Caco-2 (cell line): ENCODE data around the gene CRTC2. TPM values are rescaled to one million over a fixed set of nuclear protein-coding genes. Genes with fewer than 3 reads are reported as not detected.

Experiments
- BruUV-seq: library from RNA; stranded (reverse); fragments of 400-500 nt; replicated peaks from 2 replicates; lab custom pipeline; 2021; lab: Mats Ljungman, UMichigan
- CTCF ChIA-PET: fragments of 300-600 bp; sonication (Branson Sonifier 250); formaldehyde crosslinking; loops from one replicate; lab custom pipeline; 2022; ENCODE audit warnings: antibody characterized with exemption; lab: Charles Lee
- POLR2A ChIA-PET: fragments of 300-600 bp; sonication (Branson Sonifier 250); formaldehyde crosslinking; loops from one replicate; lab custom pipeline; 2022; ENCODE audit warnings: antibody characterized with exemption; lab: Charles Lee
- DNase-seq, 2 experiments: peaks; one replicate each; pipeline versions ENCODE4 v3.0.0 to v3.0.0-alpha.2; 2020 to 2022
- H3K27me3 ChIP-seq: replicated peaks from 2 replicates; pipeline ENCODE4 v1.6.0; 2011; ENCODE audit warnings: low read length; ENCODE audit not compliant: control insufficient read depth, insufficient read depth
- H3K36me3 ChIP-seq: 2 replicates; pipeline ENCODE4 v1.5.1; 2011; ENCODE audit warnings: low read length; ENCODE audit not compliant: control insufficient read depth, insufficient read depth
- H3K4me1 ChIP-seq: fragments of 250-450 bp; sonication (Bioruptor Pico); 2 replicates; pipeline ENCODE4 v1.5.1; 2020; ENCODE audit warnings: mild to moderate bottlenecking
- H3K4me3 ChIP-seq: 2 replicates; pipeline ENCODE4 v1.5.1; 2011; ENCODE audit warnings: low read depth, mild to moderate bottlenecking, control low read depth, low read length
- H3K9me3 ChIP-seq: fragments of 250-450 bp; sonication (Bioruptor Pico); 2 replicates; pipeline ENCODE4 v1.5.1; 2020; ENCODE audit warnings: mild to moderate bottlenecking, moderate library complexity
- H3K27ac Mint-ChIP-seq: one replicate; pipeline ENCODE4 v1.8.0; 2022; ENCODE audit warnings: mixed read lengths; ENCODE audit not compliant: unreplicated experiment
- H3K27me3 Mint-ChIP-seq: one replicate; pipeline ENCODE4 v1.8.0; 2022; ENCODE audit warnings: mixed read lengths; ENCODE audit not compliant: insufficient read depth, unreplicated experiment
- H3K36me3 Mint-ChIP-seq: one replicate; pipeline ENCODE4 v1.8.0; 2022; ENCODE audit warnings: mild to moderate bottlenecking, mixed read lengths; ENCODE audit not compliant: insufficient read depth, unreplicated experiment
- H3K4me1 Mint-ChIP-seq: one replicate; pipeline ENCODE4 v1.8.0; 2022; ENCODE audit warnings: low read depth, mixed read lengths; ENCODE audit not compliant: unreplicated experiment
- H3K4me3 Mint-ChIP-seq: one replicate; pipeline ENCODE4 v1.8.0; 2022; ENCODE audit warnings: mild to moderate bottlenecking, moderate library complexity, mixed read lengths; ENCODE audit not compliant: unreplicated experiment
- H3K9me3 Mint-ChIP-seq: one replicate; pipeline ENCODE4 v1.8.0; 2022; ENCODE audit warnings: mixed read lengths; ENCODE audit not compliant: unreplicated experiment
- CTCF ChIP-seq, 2 experiments: fragments of 200-600 bp in 1 of 2; IDR thresholded peaks; 1 replicate in 1 of 2; 2 replicates in 1 of 2; pipeline versions ENCODE4 v1.5.1 to v1.8.0; 2011 to 2022; ENCODE audit warnings: antibody characterized with exemption in 1 of 2, control low read depth in 1 of 2, inconsistent platforms in 1 of 2, low read depth in 1 of 2, low read length in 1 of 2, mild to moderate bottlenecking in 1 of 2, moderate library complexity in 1 of 2; ENCODE audit not compliant: insufficient read depth in 1 of 2, severe bottlenecking in 1 of 2, unreplicated experiment in 1 of 2
- intact Hi-C: fragments of 100-400 bp; cut with micrococcal nuclease; formaldehyde crosslinking; loops from one replicate; pipeline ENCODE4 v1.10.0; 2022; ENCODE audit not compliant: unreplicated experiment
- total RNA-seq: library from RNA; stranded (reverse); gene quantifications from 2 replicates; pipeline ENCODE4 v1.2.3, GENCODE V29; 2022

Gene CRTC2
- total RNA-seq, 1 experiment from 2014 or later: 24.4 TPM

- peaks cover 49% of the 10 kb centered on the region for H3K36me3 Mint-ChIP-seq
- Histone ChIP-seq H3K4me1 (peaks cover 8% of the 10 kb centered on the region), H3K27me3 (no peaks in the 10 kb centered on the region), H3K36me3 (no peaks in the 10 kb centered on the region; the same call in 1 of the 2 replicates), H3K4me3 (peak overlapping the region; percentile 84), H3K9me3 (no peaks in the 10 kb centered on the region)
- POLR2A ChIA-PET: interaction anchor here (0.9 to 4.0 kb wide), 8 partner anchors 10 to 249 kb away, joined by 4 to 105 read pairs (median 7); partner anchors contain the start of genes CREB3L4, CRTC2, INTS3 and RAB13
- no peaks in the 10 kb centered on the region for H3K9me3 Mint-ChIP-seq
- TF ChIP-seq CTCF (IDR thresholded peaks at IDR 0.05; ENCODE audit: insufficient read depth in 1 of 2, low read depth in 1 of 2, low read length in 1 of 2, severe bottlenecking in 1 of 2, unreplicated experiment in 1 of 2): no peak
- intact Hi-C loops: loop anchor here (1.0 kb wide), 2 partner anchors 9 to 10 kb away; partner anchors contain the start of genes CREB3L4 and RAB13
- peak overlapping the region; percentile 92 for H3K27ac Mint-ChIP-seq
- BruUV-seq: no TSS peak
- CTCF ChIA-PET: interaction anchor here (0.6 to 2.5 kb wide), 7 partner anchors 9 to 54 kb away, joined by 4 to 13 read pairs (median 5); partner anchors contain the start of genes CREB3L4, CRTC2, GATAD2B and RAB13
- peak overlapping the region; percentile 95 for H3K4me3 Mint-ChIP-seq
- no peaks in the 10 kb centered on the region for H3K27me3 Mint-ChIP-seq
- H3K4me1 Mint-ChIP-seq: peaks cover 6% of the 10 kb centered on the region
- no peak for DNase-seq
These were observed 18.4 kb upstream of the CRTC2 start for GRCh38 chr1:153976819-153977249.

DNA sequence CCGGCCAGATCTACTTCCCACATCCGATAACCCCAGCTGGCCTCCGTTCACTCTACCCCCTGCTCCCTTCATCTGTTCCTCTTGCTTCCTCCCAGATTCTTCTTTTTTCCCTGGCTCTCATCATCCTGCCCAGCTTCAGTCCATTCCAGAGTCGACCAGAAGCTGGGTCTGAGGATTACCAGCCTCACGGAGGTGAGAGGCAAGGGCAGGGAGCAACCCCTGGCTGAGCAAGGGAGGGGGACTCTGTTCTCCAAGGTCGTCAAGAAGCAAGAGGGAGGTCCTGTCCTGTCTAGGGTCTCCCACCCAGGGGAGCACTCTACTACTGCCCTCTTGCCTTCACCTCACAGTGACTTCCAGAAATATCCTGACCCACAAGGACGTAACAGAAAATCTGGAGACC is 15.1 kb upstream of the CRTC2 start:
- no peak overlapping the region for H3K4me3 Mint-ChIP-seq
- no peak overlapping the region for H3K4me3 ChIP-seq
- no peak for DNase-seq
- no peaks in the 10 kb centered on the region for H3K9me3 ChIP-seq
- TF ChIP-seq CTCF (IDR thresholded peaks at IDR 0.05; ENCODE audit: insufficient read depth in 1 of 2, low read depth in 1 of 2, low read length in 1 of 2, severe bottlenecking in 1 of 2, unreplicated experiment in 1 of 2): no peak
- H3K36me3 Mint-ChIP-seq: peaks cover 42% of the 10 kb centered on the region
- CTCF ChIA-PET: no interaction called here
- H3K27me3 ChIP-seq: no peaks in the 10 kb centered on the region
- POLR2A ChIA-PET: no interaction called here
- no peaks in the 10 kb centered on the region for H3K27me3 Mint-ChIP-seq
- H3K4me1 ChIP-seq: peaks cover 8% of the 10 kb centered on the region
- peaks cover 6% of the 10 kb centered on the region for H3K4me1 Mint-ChIP-seq
- H3K36me3 ChIP-seq: no peaks in the 10 kb centered on the region
- intact Hi-C loops: no loop called here
- no TSS peak for BruUV-seq
- H3K27ac Mint-ChIP-seq: peak overlapping the region; percentile 42
- H3K9me3 Mint-ChIP-seq: no peaks in the 10 kb centered on the region

- Histone ChIP-seq H3K9me3 (no peaks in the 10 kb centered on the region), H3K36me3 (no peaks in the 10 kb centered on the region), H3K27me3 (no peaks in the 10 kb centered on the region), H3K4me1 (peaks cover 8% of the 10 kb centered on the region), H3K4me3 (no peak overlapping the region)
- DNase-seq: no peak
- no peaks in the 10 kb centered on the region for H3K27me3 Mint-ChIP-seq
- H3K4me1 Mint-ChIP-seq: peaks cover 6% of the 10 kb centered on the region
- CTCF ChIA-PET: no interaction called here
- H3K4me3 Mint-ChIP-seq: no peak overlapping the region
- H3K9me3 Mint-ChIP-seq: no peaks in the 10 kb centered on the region
- POLR2A ChIA-PET: interaction anchor here (0.5 to 1.3 kb wide), 2 partner anchors 10 to 15 kb away, joined by 3 to 6 read pairs; partner anchors contain the start of genes CRTC2 and SLC39A1
- H3K27ac Mint-ChIP-seq: peak overlapping the region; percentile 42
- intact Hi-C loops: no loop called here
- H3K36me3 Mint-ChIP-seq: peaks cover 42% of the 10 kb centered on the region
- no TSS peak for BruUV-seq
- no peak for TF ChIP-seq CTCF (IDR thresholded peaks at IDR 0.05; ENCODE audit: insufficient read depth in 1 of 2, low read depth in 1 of 2, low read length in 1 of 2, severe bottlenecking in 1 of 2, unreplicated experiment in 1 of 2)
These were observed 14.7 kb upstream of the CRTC2 start for GRCh38 chr1:153973071-153973470.
